ENCODE data around the gene KCNN3. TPM values are rescaled to one million over a fixed set of nuclear protein-coding genes. Genes with fewer than 3 reads are reported as not detected.

Gene KCNN3
- total and polyA plus RNA-seq, 10 donors = 0.13 to 15.1 (median 7.4) TPM

- WGBS, 5 donors = 40 to 60% (median 54%) methylated on average over 3 of the region's 3 CpGs
- Histone ChIP-seq H3K4me1 (no peaks in the 10 kb centered on the region), H3K36me3 (no peaks in the 10 kb centered on the region), H3K27me3 (replicated peaks in 1 of 7) (no peaks in the 10 kb centered on the region), H3K27ac (no peak overlapping the region), H3K4me3 (no peak overlapping the region), H3K9me3 (no peaks in the 10 kb centered on the region)
- no peak for TF ChIP-seq POLR2A (IDR thresholded peaks at IDR 0.05)
- TF ChIP-seq CTCF (IDR thresholded peaks at IDR 0.05 in 8 of 11, conservative IDR thresholded peaks at IDR 0.05 in 3 of 11) = no peak
- no peak for TF ChIP-seq POLR2AphosphoS5 (IDR thresholded peaks at IDR 0.05)
- intact Hi-C loops (cut with DNase I; ENCODE audit: low total_unique reads) = no loop called here
- no peak for DNase-seq
Observed at GRCh38 chr1:154902938-154903566, 33.0 kb upstream of the KCNN3 start.

GRCh38 chr1:154901591-154901990 is 31.5 kb upstream of the KCNN3 start:
- DNase-seq = no peak
- no peaks in the 10 kb centered on the region for H3K9me3 ChIP-seq
- intact Hi-C loops (cut with DNase I; ENCODE audit: low total_unique reads) = no loop called here
- no peak overlapping the region for H3K27ac ChIP-seq
- TF ChIP-seq POLR2A (IDR thresholded peaks at IDR 0.05) (no peak), CTCF (IDR thresholded peaks at IDR 0.05 in 8 of 11, conservative IDR thresholded peaks at IDR 0.05 in 3 of 11) (no peak), POLR2AphosphoS5 (IDR thresholded peaks at IDR 0.05) (no peak)
- 46 to 95% (median 93%) methylated on average over 1 of the region's 1 CpG for WGBS, 5 donors
- H3K27me3 ChIP-seq (replicated peaks in 1 of 7) = no peaks in the 10 kb centered on the region
- no peak overlapping the region for H3K4me3 ChIP-seq
- H3K4me1 ChIP-seq = no peaks in the 10 kb centered on the region
- H3K36me3 ChIP-seq = no peaks in the 10 kb centered on the region

GRCh38 chr1:154899041-154899440 is 29.0 kb upstream of the KCNN3 start:
- Histone ChIP-seq H3K9me3 (no peaks in the 10 kb centered on the region), H3K27ac (no peak overlapping the region), H3K27me3 (replicated peaks in 1 of 7) (no peaks in the 10 kb centered on the region), H3K4me1 (no peaks in the 10 kb centered on the region), H3K36me3 (no peaks in the 10 kb centered on the region), H3K4me3 (no peak overlapping the region)
- 91 to 97% (median 95%) methylated on average over 6 of the region's 6 CpGs for WGBS, 5 donors
- intact Hi-C loops (cut with DNase I; ENCODE audit: low total_unique reads) = no loop called here
- no peak for TF ChIP-seq POLR2A (IDR thresholded peaks at IDR 0.05)
- no peak for TF ChIP-seq CTCF (IDR thresholded peaks at IDR 0.05 in 8 of 11, conservative IDR thresholded peaks at IDR 0.05 in 3 of 11)
- no peak for TF ChIP-seq POLR2AphosphoS5 (IDR thresholded peaks at IDR 0.05)
- no peak for DNase-seq

GRCh38 chr1:154896771-154897286 is 26.7 kb upstream of the KCNN3 start:
- Histone ChIP-seq H3K36me3 (no peaks in the 10 kb centered on the region), H3K27me3 (replicated peaks in 1 of 7) (no peaks in the 10 kb centered on the region), H3K9me3 (no peaks in the 10 kb centered on the region), H3K27ac (no peak overlapping the region), H3K4me3 (no peak overlapping the region), H3K4me1 (peaks cover 0 to 2% (median 0%) of the 10 kb centered on the region in 6 donors)
- intact Hi-C loops (cut with DNase I; ENCODE audit: low total_unique reads) = no loop called here
- 80 to 89% (median 82%) methylated on average over 10 of the region's 10 CpGs for WGBS, 5 donors
- TF ChIP-seq POLR2AphosphoS5 (IDR thresholded peaks at IDR 0.05) (no peak), CTCF (IDR thresholded peaks at IDR 0.05 in 8 of 11, conservative IDR thresholded peaks at IDR 0.05 in 3 of 11) (no peak), POLR2A (IDR thresholded peaks at IDR 0.05) (no peak)
- DNase-seq = no peak
